ENCODE data around the gene TTLL9. TPM values are rescaled to one million over a fixed set of nuclear protein-coding genes. Genes with fewer than 3 reads are reported as not detected.

The TTLL9 gene
- total and polyA plus RNA-seq, 10 of the 15 experiments (the other 5 are each of a cell fraction or from before 2014, with no cell fraction given): 0.03 to 0.77 (median 0.11) TPM; not detected in 2

DNA sequence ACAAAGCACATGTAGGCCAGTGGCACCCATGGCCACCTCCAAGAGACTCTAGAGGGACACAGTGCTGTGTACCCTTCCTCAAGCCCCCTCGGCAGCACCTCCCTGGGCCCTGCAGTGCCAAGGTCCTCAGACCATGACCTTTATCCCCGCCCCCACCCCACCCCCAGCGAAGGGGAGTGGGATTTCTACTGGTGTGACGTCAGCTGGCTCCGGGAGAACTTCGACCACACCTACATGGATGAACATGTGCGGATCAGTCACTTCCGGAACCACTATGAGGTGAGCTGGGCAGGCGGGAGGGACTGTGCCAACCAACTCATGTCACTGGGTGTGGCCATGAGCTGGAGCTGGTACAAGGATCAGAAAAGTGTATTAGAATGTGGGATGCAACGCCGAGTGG, 38.0 kb downstream of the TTLL9 start (continued):
- TF ChIP-seq CREM (IDR thresholded peaks at IDR 0.05; ENCODE audit: low read depth) (no peak), NKRF (conservative IDR thresholded peaks at IDR 0.05) (no peak)
- TF ChIP-seq, protein P1, sequence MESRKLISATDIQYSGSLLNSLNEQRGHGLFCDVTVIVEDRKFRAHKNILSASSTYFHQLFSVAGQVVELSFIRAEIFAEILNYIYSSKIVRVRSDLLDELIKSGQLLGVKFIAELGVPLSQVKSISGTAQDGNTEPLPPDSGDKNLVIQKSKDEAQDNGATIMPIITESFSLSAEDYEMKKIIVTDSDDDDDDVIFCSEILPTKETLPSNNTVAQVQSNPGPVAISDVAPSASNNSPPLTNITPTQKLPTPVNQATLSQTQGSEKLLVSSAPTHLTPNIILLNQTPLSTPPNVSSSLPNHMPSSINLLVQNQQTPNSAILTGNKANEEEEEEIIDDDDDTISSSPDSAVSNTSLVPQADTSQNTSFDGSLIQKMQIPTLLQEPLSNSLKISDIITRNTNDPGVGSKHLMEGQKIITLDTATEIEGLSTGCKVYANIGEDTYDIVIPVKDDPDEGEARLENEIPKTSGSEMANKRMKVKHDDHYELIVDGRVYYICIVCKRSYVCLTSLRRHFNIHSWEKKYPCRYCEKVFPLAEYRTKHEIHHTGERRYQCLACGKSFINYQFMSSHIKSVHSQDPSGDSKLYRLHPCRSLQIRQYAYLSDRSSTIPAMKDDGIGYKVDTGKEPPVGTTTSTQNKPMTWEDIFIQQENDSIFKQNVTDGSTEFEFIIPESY (IDR thresholded peaks at IDR 0.05): no peak

GRCh38 chr20:31909253-31910070, 39.0 kb downstream of the TTLL9 start:
- CTCF ChIA-PET: interaction anchor here (1.6 kb wide), 1 partner anchor 10 kb away, joined by 4 read pairs; no protein-coding TSS in a partner anchor
- no peak overlapping the region for H3K27ac ChIP-seq (ENCODE audit: control insufficient read depth, insufficient read depth)
- intact Hi-C loops (cut with micrococcal nuclease; ENCODE audit: unreplicated experiment) (no loop called here), in situ Hi-C loops (cut with MboI) (no loop called here)
- H2AFZ ChIP-seq (ENCODE audit: control insufficient read depth, low read depth, low read length): no peak overlapping the region
- DNase-seq (ENCODE audit: low read depth, low spot score) (no peak), FAIRE-seq (no peak), ATAC-seq (no peak)
- H3K4me2 ChIP-seq (ENCODE audit: control insufficient read depth, insufficient read depth): no peak overlapping the region
- H3K79me2 ChIP-seq (ENCODE audit: control insufficient read depth, insufficient read depth, low read length): no peaks in the 10 kb centered on the region
- no TSS peak for BruUV-seq (replicated peaks)
- RAD21 ChIA-PET (ENCODE audit: unreplicated experiment): interaction anchor here (1.0 kb wide), 1 partner anchor 9 kb away, joined by 4 read pairs; no protein-coding TSS in a partner anchor
- no peaks in the 10 kb centered on the region for H3K27me3 ChIP-seq (replicated peaks in 1 of 2; ENCODE audit: control insufficient read depth in 2 of 2, insufficient read depth in 2 of 2, low read length in 1 of 2)
- H3K4me1 ChIP-seq (ENCODE audit: control insufficient read depth, insufficient read depth, low read length): no peaks in the 10 kb centered on the region
- TF ChIP-seq PAX5 (IDR thresholded peaks at IDR 0.05; ENCODE audit: borderline replicate concordance, low read depth, low read length) (0 out of 2 replicates have a peak, but pooled peaks have one; percentile 17), ETV6 (conservative IDR thresholded peaks at IDR 0.05 in 1 of 2, IDR thresholded peaks at IDR 0.05 in 1 of 2; ENCODE audit: borderline replicate concordance in 1 of 2, low read depth in 1 of 2) (no peak), SIX5 (IDR thresholded peaks at IDR 0.05; ENCODE audit: low read depth, low read length, severe bottlenecking) (no peak), CBFB (IDR thresholded peaks at IDR 0.05; ENCODE audit: low read depth) (no peak), IRF5 (IDR thresholded peaks at IDR 0.05; ENCODE audit: borderline replicate concordance) (no peak)
- SMC1A ChIA-PET (ENCODE audit: uncharacterized antibody, unreplicated experiment): interaction anchor here (2.2 kb wide), 1 partner anchor 9 kb away, joined by 5 read pairs; no protein-coding TSS in a partner anchor
- 55% methylated on average over 17 of the region's 17 CpGs for WGBS (ENCODE audit: insufficient coverage, insufficient replicate concordance, low lambda C conversion rate, missing lambda C conversion rate)
- no peaks in the 10 kb centered on the region for H3K36me3 ChIP-seq (ENCODE audit: control insufficient read depth in 2 of 2, insufficient read depth in 2 of 2, low read length in 1 of 2)
- H4K20me1 ChIP-seq (ENCODE audit: control insufficient read depth, insufficient read depth): no peaks in the 10 kb centered on the region
- H3K4me3 ChIP-seq: no peak overlapping the region
- no peak overlapping the region for H3K9ac ChIP-seq (ENCODE audit: control insufficient read depth, insufficient read depth, low read length)
- no peaks in the 10 kb centered on the region for H3K9me3 ChIP-seq (replicated peaks; ENCODE audit: control insufficient read depth, insufficient read depth, low read length)
- POLR2A ChIA-PET: interaction anchor here (0.8 to 1.2 kb wide), 2 partner anchors 11 to 125 kb away, joined by 3 read pairs; no protein-coding TSS in a partner anchor
